WERI-Rb-1 (cell line): Measurements from ENCODE around the gene TNKS1BP1.

Experiments
- DNase-seq: peaks from one replicate; pipeline ENCODE4 v3.0.0-alpha.2; 2020
- H3K27ac ChIP-seq: fragments of 250-450 bp; sonication (Bioruptor Pico); 2 replicates; pipeline ENCODE4 v1.5.1; 2020; ENCODE audit warnings: mild to moderate bottlenecking, moderate library complexity
- H3K27me3 ChIP-seq: fragments of 250-450 bp; sonication (Bioruptor Pico); 2 replicates; pipeline ENCODE4 v1.5.1; 2021; ENCODE audit warnings: mild to moderate bottlenecking, low read depth, moderate library complexity; ENCODE audit not compliant: insufficient read depth, severe bottlenecking
- H3K36me3 ChIP-seq: fragments of 250-450 bp; sonication (Bioruptor Pico); 2 replicates; pipeline ENCODE4 v1.5.1; 2020; ENCODE audit warnings: mild to moderate bottlenecking, moderate library complexity
- H3K4me3 ChIP-seq: 2 replicates; pipeline ENCODE4 v1.5.1; 2011; ENCODE audit warnings: low read depth, mild to moderate bottlenecking, control low read depth, low read length
- H3K9me3 ChIP-seq: fragments of 250-450 bp; sonication (Bioruptor Pico); 2 replicates; pipeline ENCODE4 v1.5.1; 2021; ENCODE audit warnings: mild to moderate bottlenecking, moderate library complexity; ENCODE audit not compliant: severe bottlenecking
- TF ChIP-seq, protein P1 (sequence below): IDR thresholded peaks from 2 replicates; pipeline ENCODE4 v1.5.1; 2011; ENCODE audit warnings: low read depth, mild to moderate bottlenecking, control low read depth, inconsistent platforms, low read length

The TNKS1BP1 gene

GRCh38 chr11:57314221-57314973 lies 10.4 kb downstream of the TNKS1BP1 start:
- peaks cover 52% of the 10 kb centered on the region for H3K36me3 ChIP-seq
- H3K4me3 ChIP-seq = no peak overlapping the region
- no peaks in the 10 kb centered on the region for H3K27me3 ChIP-seq
- H3K27ac ChIP-seq = no peak overlapping the region
- TF ChIP-seq, protein P1, sequence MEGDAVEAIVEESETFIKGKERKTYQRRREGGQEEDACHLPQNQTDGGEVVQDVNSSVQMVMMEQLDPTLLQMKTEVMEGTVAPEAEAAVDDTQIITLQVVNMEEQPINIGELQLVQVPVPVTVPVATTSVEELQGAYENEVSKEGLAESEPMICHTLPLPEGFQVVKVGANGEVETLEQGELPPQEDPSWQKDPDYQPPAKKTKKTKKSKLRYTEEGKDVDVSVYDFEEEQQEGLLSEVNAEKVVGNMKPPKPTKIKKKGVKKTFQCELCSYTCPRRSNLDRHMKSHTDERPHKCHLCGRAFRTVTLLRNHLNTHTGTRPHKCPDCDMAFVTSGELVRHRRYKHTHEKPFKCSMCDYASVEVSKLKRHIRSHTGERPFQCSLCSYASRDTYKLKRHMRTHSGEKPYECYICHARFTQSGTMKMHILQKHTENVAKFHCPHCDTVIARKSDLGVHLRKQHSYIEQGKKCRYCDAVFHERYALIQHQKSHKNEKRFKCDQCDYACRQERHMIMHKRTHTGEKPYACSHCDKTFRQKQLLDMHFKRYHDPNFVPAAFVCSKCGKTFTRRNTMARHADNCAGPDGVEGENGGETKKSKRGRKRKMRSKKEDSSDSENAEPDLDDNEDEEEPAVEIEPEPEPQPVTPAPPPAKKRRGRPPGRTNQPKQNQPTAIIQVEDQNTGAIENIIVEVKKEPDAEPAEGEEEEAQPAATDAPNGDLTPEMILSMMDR = no peak
- H3K9me3 ChIP-seq = no peaks in the 10 kb centered on the region
- no peak for DNase-seq

GRCh38 chr11:57313788-57314135 lies 11.0 kb downstream of the TNKS1BP1 start:
- Histone ChIP-seq H3K36me3 (peaks cover 53% of the 10 kb centered on the region), H3K9me3 (no peaks in the 10 kb centered on the region), H3K27me3 (no peaks in the 10 kb centered on the region), H3K27ac (no peak overlapping the region), H3K4me3 (no peak overlapping the region)
- TF ChIP-seq, protein P1 = no peak
- DNase-seq = no peak

GRCh38 chr11:57313071-57313787 lies 11.5 kb downstream of the TNKS1BP1 start:
- H3K4me3 ChIP-seq = no peak overlapping the region
- DNase-seq = no peak
- no peak overlapping the region for H3K27ac ChIP-seq
- no peaks in the 10 kb centered on the region for H3K27me3 ChIP-seq
- TF ChIP-seq, protein P1 = no peak
- peaks cover 49% of the 10 kb centered on the region for H3K36me3 ChIP-seq
- H3K9me3 ChIP-seq = no peaks in the 10 kb centered on the region

- H3K9me3 ChIP-seq = no peaks in the 10 kb centered on the region
- TF ChIP-seq, protein P1 = no peak
- peaks cover 42% of the 10 kb centered on the region for H3K36me3 ChIP-seq
- no peak for DNase-seq
- H3K4me3 ChIP-seq = no peak overlapping the region
- H3K27ac ChIP-seq = no peak overlapping the region
- H3K27me3 ChIP-seq = no peaks in the 10 kb centered on the region
These were observed 12.2 kb downstream of the TNKS1BP1 start for GRCh38 chr11:57312511-57313021.

DNA sequence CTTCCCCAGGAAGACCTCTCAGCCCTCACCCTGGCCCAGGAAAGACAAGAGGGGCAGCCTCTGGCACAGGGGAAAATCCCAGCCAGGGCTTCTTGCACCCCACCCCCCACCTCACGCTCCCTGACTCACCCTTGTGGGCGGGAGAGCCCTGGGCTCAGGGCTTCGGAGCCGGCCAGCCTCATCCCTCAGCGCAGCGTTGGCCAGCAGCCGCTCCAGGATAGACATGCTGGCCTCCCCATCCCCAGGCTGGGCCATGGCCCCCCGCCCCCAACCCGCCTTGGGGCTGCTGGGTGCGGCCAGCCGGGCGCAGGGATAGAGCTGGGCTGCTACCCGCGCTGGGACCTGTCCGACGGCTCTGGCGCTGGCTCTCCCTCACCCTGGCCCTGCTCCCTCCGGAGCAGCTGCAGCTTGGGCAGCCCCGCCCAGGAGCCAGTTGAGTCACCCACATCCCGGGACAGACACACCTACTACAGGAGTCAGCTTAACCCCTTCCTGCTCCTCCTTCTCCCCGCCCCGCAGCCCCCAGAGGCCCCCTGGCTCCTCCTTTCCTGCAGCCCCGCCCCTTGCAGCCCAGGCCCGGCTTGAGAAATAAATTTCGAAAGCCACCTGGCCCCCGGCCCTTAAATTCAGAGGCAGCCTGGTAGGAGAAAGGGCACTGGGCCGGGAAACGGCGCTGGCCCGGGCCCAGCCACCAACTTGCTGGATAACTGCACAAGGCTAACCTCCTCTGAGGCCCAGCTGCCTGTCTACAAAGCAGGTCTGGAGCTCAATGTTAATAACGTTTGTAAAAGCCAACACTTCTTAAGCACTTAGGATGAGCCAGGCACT lies 13.4 kb downstream of the TNKS1BP1 start:
- Histone ChIP-seq H3K36me3 (peaks cover 34% of the 10 kb centered on the region), H3K4me3 (peak overlapping the region; percentile 47), H3K27ac (peak overlapping the region; percentile 68), H3K9me3 (no peaks in the 10 kb centered on the region), H3K27me3 (no peaks in the 10 kb centered on the region)
- TF ChIP-seq, protein P1 = no peak
- DNase-seq = peak; percentile 94
